HL-60 (cell line): ENCODE results near the gene MAP7D1.

Source experiments
- GABPA ChIP-seq: IDR thresholded peaks from 2 replicates; pipeline ENCODE4 v1.6.1; 2012; ENCODE audit warnings: low read depth
- POLR2AphosphoS5 ChIP-seq: IDR thresholded peaks from 2 replicates; pipeline ENCODE4 v1.6.1; 2012; ENCODE audit warnings: low read depth
- TF ChIP-seq, protein P1 (sequence below): IDR thresholded peaks from one replicate; pipeline ENCODE4 v1.5.1; 2011; ENCODE audit warnings: low read length, control low read depth, inconsistent platforms; ENCODE audit not compliant: insufficient read depth
- TF ChIP-seq, protein P2 (sequence below): IDR thresholded peaks from 2 replicates; pipeline ENCODE4 v1.6.1; 2012; ENCODE audit warnings: low read depth; ENCODE audit not compliant: insufficient replicate concordance

DNA sequence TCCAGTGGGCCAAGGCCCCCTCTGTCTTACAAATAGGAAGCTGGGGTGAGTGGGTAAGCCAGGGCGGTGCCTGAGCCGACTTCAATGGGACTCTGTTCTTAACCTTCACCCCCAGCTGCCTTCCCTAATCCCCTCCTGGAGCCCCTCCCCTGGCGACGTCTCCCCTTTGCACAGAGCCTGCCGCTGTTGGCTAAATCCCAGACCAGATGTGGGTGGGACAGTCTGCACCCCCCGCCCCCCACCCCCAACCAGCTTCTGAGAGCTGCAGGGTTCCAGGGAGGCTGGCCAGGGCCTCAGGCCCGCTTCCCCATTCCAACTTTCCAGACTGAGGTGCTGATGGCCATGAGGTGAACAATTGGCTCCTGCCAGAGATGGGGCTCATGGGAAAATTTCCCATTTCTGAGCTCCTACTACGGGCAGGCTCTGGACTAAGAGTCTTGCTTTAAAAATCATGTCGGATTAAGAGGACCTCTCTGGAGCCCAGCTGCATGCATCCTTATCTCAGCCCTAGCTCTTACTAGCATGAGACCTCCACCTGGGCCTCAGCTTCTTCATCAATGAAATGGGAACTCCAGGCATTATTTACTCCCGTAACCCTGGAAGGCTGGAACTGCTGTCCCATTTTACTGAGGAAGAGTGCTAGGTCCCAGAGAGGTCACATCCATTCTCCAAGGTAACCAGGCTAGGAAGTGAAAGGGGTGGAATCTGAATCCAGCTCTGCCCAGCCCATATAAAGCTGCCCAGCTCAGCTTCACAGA is 37.3 kb upstream of the MAP7D1 start:
- TF ChIP-seq, protein P1, sequence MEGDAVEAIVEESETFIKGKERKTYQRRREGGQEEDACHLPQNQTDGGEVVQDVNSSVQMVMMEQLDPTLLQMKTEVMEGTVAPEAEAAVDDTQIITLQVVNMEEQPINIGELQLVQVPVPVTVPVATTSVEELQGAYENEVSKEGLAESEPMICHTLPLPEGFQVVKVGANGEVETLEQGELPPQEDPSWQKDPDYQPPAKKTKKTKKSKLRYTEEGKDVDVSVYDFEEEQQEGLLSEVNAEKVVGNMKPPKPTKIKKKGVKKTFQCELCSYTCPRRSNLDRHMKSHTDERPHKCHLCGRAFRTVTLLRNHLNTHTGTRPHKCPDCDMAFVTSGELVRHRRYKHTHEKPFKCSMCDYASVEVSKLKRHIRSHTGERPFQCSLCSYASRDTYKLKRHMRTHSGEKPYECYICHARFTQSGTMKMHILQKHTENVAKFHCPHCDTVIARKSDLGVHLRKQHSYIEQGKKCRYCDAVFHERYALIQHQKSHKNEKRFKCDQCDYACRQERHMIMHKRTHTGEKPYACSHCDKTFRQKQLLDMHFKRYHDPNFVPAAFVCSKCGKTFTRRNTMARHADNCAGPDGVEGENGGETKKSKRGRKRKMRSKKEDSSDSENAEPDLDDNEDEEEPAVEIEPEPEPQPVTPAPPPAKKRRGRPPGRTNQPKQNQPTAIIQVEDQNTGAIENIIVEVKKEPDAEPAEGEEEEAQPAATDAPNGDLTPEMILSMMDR, result no peak
- TF ChIP-seq POLR2AphosphoS5 (no peak), GABPA (no peak)
- TF ChIP-seq, protein P2, sequence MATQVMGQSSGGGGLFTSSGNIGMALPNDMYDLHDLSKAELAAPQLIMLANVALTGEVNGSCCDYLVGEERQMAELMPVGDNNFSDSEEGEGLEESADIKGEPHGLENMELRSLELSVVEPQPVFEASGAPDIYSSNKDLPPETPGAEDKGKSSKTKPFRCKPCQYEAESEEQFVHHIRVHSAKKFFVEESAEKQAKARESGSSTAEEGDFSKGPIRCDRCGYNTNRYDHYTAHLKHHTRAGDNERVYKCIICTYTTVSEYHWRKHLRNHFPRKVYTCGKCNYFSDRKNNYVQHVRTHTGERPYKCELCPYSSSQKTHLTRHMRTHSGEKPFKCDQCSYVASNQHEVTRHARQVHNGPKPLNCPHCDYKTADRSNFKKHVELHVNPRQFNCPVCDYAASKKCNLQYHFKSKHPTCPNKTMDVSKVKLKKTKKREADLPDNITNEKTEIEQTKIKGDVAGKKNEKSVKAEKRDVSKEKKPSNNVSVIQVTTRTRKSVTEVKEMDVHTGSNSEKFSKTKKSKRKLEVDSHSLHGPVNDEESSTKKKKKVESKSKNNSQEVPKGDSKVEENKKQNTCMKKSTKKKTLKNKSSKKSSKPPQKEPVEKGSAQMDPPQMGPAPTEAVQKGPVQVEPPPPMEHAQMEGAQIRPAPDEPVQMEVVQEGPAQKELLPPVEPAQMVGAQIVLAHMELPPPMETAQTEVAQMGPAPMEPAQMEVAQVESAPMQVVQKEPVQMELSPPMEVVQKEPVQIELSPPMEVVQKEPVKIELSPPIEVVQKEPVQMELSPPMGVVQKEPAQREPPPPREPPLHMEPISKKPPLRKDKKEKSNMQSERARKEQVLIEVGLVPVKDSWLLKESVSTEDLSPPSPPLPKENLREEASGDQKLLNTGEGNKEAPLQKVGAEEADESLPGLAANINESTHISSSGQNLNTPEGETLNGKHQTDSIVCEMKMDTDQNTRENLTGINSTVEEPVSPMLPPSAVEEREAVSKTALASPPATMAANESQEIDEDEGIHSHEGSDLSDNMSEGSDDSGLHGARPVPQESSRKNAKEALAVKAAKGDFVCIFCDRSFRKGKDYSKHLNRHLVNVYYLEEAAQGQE, result no peak
